ENCODE data around the gene DUSP6. TPM values are rescaled to one million over a fixed set of nuclear protein-coding genes. Genes with fewer than 3 reads are reported as not detected.

DUSP6 gene
- total and polyA plus RNA-seq, 2 of the 13 experiments (the other 11 are each of a cell fraction or from before 2014, with no cell fraction given): 40.9 to 161 TPM

DNA sequence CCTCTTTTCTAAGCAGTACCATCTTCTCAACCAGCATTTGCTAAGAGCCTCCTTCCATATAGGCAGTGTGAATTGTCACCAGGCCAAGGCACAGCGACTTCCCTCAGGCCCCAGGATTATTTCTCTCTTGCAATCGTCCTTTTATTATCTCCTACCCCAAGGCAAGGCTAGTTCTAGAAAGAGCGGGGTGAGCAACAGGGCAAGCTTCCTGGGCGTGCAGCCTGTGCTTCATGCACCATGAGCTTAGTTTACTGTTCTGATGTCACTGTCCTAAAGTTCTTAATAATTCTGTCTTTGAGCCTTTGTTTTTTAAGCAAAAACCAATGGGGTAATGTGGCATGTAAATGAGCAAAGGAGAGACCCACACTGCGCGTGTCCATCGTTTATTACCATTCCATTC lies 27.9 kb downstream of the DUSP6 start (continued):
- no peak for TF ChIP-seq AHDC1 (CRISPR knock-in tag; IDR thresholded peaks at IDR 0.05; ENCODE audit: borderline replicate concordance)
- TF ChIP-seq GATAD2A (CRISPR knock-in tag; IDR thresholded peaks at IDR 0.05): no peak
- TF ChIP-seq SIX1 (CRISPR knock-in tag; IDR thresholded peaks at IDR 0.05; ENCODE audit: borderline replicate concordance): no peak

DNA sequence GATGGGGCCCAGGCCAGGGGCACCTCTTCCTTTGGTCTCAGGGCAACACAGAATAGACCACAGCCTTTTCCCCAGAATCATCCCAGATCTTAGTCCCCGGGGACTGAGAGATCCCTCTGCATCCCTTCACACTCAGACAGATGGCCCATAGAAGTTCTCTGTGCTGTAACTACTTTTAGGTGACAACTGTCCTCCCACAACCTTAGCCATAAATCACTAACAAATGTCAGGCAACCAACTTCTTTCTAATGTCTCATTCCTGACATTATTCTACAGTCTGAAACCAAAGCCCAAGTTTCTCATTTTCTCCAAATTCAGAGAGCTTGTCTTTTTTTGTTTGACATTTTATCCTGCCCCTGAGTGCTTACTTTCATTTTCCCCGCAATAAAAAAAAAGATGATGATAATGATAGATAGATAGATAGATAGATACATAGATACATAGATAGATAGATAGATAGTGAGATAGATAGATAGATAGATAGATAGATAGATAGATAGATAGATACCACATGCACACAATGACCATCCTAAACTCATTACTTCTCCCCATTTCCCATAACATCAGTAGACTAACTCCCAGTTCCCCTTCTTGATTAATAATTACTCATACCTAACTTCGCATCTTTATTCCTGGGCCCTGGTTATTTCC lies 28.6 kb downstream of the DUSP6 start:
- no peak for FAIRE-seq
- no peaks in the 10 kb centered on the region for H3K79me2 ChIP-seq (ENCODE audit: insufficient read depth, low read length)
- TF ChIP-seq HNRNPH1 (optimal IDR thresholded peaks at IDR 0.05; ENCODE audit: low read depth, low read length) (no peak), MXD1 (CRISPR knock-in tag; IDR thresholded peaks at IDR 0.05) (no peak), ZNF121 (CRISPR knock-in tag; IDR thresholded peaks at IDR 0.05) (no peak), CBFB (CRISPR knock-in tag; IDR thresholded peaks at IDR 0.05) (no peak), ZNF547 (CRISPR knock-in tag; IDR thresholded peaks at IDR 0.05) (no peak), CAMTA2 (CRISPR knock-in tag; IDR thresholded peaks at IDR 0.05; ENCODE audit: borderline replicate concordance) (no peak), ZNF10 (CRISPR knock-in tag; IDR thresholded peaks at IDR 0.05; ENCODE audit: borderline replicate concordance, low read depth) (no peak), EZH2 (conservative IDR thresholded peaks at IDR 0.05; ENCODE audit: low read depth, low read length) (no peak), ELF3 (CRISPR knock-in tag; IDR thresholded peaks at IDR 0.05) (no peak), ATF7 (IDR thresholded peaks at IDR 0.05) (no peak), ATF7 (CRISPR knock-in tag; IDR thresholded peaks at IDR 0.05) (no peak), ZNF7 (CRISPR knock-in tag; IDR thresholded peaks at IDR 0.05) (no peak), ZNF234 (CRISPR knock-in tag; conservative IDR thresholded peaks at IDR 0.05) (no peak), PLRG1 (conservative IDR thresholded peaks at IDR 0.05) (no peak)
- TF ChIP-seq, protein P1, sequence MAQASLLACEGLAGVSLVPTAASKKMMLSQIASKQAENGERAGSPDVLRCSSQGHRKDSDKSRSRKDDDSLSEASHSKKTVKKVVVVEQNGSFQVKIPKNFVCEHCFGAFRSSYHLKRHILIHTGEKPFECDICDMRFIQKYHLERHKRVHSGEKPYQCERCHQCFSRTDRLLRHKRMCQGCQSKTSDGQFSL (CRISPR knock-in tag; IDR thresholded peaks at IDR 0.05): no peak

More for the DNA sequence above, 28.6 kb downstream of the DUSP6 start:
- CTCF ChIA-PET (ENCODE audit: low intra/inter-chr PET ratio, low total read pairs): no interaction called here
- BruUV-seq (replicated peaks): no TSS peak
- Histone ChIP-seq H4K20me1 (ENCODE audit: insufficient read depth, low read length) (no peaks in the 10 kb centered on the region), H3K9me3 (ENCODE audit: low read length) (no peaks in the 10 kb centered on the region), H2AFZ (ENCODE audit: low read length) (no peak overlapping the region), H3K4me2 (ENCODE audit: low read depth, low read length) (no peak overlapping the region), H3K36me3 (replicated peaks in 1 of 2; ENCODE audit: control insufficient read depth in 1 of 2, insufficient read depth in 2 of 2, low read length in 2 of 2) (no peaks in the 10 kb centered on the region), H3K27ac (ENCODE audit: extremely low read length, insufficient read depth, low read length) (no peak overlapping the region), H3K9ac (ENCODE audit: insufficient read depth, low read depth, low read length) (no peak overlapping the region), H3K27me3 (ENCODE audit: control insufficient read depth in 1 of 2, insufficient read depth in 2 of 2, low read length in 2 of 2) (no peaks in the 10 kb centered on the region), H3K4me1 (ENCODE audit: insufficient read depth, low read length) (peaks cover 39% of the 10 kb centered on the region), H3K4me3 (replicated peaks in 1 of 3; ENCODE audit: insufficient read depth in 1 of 3, low read depth in 2 of 3, low read length in 3 of 3) (no peak overlapping the region)
- DNase-seq (ENCODE audit: low spot score): no peak
- POLR2A ChIA-PET: no interaction called here
- intact Hi-C loops (cut with micrococcal nuclease; ENCODE audit: unreplicated experiment) (no loop called here), in situ Hi-C loops (cut with HindIII; ENCODE audit: extremely low pct_ligation_motif_present, low pct_unique_long_range_greater_than_20kb) (no loop called here)
- whole genome bisulfite sequencing (ENCODE audit: low lambda C conversion rate): 89% methylated on average over 2 of the region's 3 CpGs
- ATAC-seq: no peak
